Measurements from ENCODE around the gene MYD88.
"Not testable (repeated sequence)": the region's sequence is repeated elsewhere in the genome, so short reads cannot be mapped to it uniquely, and the experiment has no call there.

Gene MYD88

DNA sequence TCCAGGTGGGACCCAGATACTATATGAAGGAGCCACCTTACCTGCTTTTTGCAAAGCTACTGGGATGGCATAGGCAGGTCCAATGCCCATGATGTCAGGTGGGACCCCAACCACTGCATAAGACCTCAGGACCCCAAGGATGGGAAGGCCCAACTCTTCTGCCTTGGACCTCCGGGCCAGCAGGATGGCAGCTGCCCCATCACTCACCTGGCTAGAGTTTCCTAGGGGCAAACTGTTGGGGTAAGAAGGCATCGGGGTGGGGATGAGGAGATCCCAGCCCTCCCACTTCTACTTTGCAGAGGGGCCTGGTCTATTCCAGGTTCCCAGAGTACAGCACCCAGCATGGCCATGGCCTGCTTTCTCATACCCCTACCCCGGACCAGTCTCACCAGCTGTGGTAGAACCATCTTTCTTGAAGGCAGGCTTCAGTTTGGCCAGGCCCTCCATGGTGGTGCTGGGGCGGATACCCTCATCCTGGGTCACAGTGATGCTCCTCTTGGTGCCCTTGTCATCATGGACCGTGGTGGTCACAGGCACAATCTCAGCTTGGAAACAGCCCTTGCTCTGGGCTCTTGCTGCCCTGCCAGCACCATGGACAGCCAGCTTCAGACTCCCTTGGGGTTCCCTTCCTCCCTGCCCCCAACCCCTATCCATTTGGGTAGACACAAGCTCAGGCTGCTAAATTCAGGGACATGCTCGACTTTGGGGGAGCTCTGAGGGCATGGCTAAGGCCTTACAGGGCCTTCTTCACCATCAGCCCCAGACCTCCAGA is 12.2 kb upstream of the MYD88 start:
- no peak for DNase-seq (ENCODE audit: low read depth in 3 of 3)

DNA sequence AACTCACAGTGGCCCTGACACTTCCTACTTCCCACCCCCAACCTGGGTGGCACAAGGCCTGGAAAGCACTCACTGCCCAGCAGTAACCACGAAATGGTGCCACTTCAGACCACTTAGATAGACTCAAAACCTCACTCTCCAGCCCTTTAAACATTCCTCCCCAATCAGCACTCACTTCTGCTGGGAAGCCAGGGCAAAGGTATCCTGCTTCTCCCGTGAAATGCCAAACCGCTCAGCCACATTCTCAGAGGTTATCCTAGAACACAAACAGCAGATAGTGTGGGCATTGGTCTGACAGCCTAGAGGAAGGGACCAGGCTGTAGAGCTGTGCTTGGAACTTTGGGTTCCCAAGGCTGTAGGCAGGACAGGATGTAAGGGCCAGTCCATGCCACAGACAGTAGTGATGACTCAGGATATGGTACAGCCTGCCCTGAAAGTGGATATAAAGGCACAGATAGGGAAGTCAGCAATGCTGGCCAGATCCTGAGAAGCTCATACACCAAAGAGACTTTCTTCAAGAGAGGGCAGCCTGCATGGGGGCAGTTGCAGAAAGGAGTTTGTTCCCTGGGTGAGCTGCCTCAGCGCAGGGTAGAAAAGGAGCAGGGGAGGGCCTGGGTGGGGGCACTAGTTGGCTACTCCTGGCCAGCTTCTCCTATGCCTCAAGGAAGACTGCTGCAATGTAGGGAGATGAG is 10.7 kb upstream of the MYD88 start:
- no peak for DNase-seq (ENCODE audit: low read depth in 3 of 3)

DNA sequence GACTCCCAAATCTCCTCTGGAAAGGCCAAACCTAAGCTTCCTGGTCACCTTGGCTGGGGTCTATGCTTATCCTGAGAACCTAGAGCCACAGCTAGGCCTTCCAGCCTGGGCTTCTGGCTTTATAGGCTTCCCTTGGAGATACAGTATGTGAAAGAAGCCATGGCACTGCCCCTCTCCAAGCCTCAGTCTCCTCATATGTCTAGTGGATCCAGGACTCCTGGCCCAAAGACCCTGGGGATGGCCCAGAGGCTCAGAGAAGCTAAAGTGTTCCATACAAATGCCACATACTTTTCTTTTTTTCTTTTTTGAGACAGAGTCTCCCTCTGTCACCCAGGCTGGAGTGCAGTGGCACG is 10.2 kb upstream of the MYD88 start:
- no peak for DNase-seq (ENCODE audit: low read depth in 3 of 3)

DNA sequence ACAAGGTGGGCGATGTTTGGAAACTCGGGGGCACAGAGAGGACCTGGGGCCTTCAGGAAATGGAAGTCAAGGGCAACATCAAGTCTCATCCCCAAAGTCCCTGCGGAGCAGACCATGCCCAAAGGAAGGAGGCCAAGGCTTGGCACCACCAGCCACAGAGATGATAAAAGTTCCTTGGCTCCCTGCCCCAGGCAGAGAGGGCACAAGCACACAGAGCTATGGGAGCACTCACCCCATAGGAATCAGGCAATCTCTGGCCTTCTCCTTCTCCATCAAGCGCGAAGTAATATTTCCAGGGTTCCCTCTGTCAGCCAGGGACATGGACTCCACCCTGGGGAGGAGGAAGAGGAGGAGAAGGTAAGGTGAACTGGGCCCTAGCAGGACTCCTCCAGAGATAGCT is 9.4 kb upstream of the MYD88 start:
- DNase-seq (ENCODE audit: low read depth in 3 of 3), result no peak

DNA sequence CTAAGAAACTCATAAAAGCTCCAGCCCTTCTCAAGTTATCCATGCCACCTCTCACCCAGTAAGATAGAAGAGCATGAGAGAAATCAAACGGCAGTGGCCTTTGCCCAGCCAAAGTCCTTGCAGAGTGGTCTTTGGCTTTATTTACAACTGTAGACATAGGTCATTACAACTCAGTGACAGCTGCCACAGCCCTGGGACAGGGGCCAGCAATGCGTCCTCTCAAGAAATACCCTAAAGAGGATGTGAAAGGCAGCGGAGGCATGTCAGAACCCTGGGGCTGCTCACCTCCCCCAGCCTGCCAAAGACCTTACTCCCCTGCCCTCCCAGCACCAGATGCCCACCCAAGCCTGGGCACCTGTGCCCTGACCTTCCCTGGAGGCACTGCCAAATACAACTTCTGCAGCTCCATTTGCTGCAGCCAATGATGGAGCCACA is 7.8 kb upstream of the MYD88 start:
- DNase-seq (ENCODE audit: low read depth in 3 of 3), result no peak

DNA sequence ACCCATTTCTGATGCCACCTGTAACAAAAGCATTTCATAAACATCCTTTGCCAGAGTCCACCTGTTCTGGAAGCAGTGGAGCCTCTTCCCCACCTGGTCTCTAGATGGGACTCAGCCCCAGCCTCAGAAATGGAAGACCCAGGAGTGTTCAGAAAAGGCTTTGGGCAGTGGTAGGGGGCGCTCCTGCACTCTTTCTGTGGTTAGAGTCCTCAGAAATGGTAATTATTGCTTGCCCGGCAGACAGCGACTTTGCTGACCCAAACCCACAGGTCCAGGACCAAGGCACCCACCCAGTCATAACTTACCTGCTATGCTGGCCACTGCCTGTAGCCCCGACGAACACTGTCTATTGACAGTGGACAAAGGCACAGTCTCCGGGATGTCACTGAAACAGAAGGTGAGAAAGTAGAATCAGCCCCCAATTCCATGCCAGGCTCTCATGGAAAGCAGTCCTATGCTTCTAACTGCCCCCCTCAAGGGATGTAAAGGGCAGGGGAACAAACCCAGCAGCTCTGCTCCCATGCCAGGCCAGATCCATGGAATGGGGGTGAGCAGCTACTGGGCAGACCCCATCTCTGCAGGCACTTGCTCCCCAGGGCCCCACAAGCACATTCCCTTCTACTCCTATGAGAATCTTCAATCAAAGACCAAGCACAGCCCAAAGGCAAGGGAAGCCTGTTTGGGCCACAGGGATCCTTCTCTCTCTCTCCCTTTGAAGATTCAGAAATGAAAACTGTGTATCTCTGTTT is 6.7 kb upstream of the MYD88 start:
- DNase-seq (ENCODE audit: low read depth in 3 of 3), result no peak

DNA sequence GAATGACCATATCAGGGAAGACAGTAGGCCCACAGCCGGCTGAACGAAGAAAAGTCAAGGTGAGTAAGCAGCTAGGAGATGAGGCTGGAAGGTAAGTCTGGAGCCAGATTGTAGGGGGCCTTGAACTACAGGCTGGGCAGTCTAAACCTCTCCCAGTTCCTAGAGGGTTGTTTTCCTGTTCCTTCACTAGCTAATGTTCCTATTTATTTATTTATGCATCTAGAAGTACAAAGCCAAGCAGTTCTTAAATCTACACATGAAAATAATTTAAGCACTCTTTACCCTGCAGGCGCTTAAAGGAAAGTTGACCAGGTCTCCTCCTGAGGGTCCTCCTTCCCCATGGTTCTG is 5.3 kb upstream of the MYD88 start:
- DNase-seq (ENCODE audit: low read depth in 3 of 3), result no peak

DNA sequence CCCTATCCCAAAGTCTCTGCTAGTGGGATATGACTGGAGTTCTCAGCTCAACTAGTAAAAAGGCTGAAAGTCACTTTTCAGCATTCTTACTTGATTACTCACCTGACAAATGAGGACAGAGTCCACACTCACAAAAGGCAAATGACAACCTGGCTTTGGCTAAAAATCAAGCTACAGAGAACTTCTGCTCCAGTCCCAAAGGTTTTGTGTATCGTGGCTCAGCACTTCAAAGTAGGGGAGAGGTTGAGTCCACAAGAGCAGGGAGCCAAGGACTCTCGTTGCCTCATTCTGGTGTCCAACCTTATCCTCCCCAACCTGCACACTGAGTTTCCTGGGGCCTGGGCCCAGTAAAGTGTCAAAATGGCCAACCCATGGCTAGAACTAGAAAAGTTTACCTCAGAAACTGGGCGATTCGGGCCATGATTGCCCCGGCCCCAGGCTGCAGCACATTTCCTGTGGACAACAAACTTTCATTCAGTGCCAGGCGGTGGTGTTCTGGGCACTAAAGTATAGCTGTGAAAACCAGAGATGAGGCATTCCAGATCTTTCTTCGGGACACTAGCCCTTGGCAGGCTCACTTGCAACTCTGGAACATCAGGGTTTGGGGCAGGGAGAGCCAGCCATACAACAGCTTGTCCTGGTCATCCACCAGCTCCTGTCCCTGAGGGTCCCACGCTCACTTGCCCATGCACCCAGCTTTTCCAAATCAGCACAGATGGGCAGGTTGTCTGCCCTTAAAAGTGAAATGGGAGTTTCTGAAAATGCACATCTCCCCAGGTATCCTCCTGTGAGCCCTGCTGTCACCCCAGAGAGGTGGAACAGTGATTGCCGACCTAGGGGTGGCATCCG is 4.7 kb upstream of the MYD88 start:
- DNase-seq (ENCODE audit: low read depth in 3 of 3), result no peak

DNA sequence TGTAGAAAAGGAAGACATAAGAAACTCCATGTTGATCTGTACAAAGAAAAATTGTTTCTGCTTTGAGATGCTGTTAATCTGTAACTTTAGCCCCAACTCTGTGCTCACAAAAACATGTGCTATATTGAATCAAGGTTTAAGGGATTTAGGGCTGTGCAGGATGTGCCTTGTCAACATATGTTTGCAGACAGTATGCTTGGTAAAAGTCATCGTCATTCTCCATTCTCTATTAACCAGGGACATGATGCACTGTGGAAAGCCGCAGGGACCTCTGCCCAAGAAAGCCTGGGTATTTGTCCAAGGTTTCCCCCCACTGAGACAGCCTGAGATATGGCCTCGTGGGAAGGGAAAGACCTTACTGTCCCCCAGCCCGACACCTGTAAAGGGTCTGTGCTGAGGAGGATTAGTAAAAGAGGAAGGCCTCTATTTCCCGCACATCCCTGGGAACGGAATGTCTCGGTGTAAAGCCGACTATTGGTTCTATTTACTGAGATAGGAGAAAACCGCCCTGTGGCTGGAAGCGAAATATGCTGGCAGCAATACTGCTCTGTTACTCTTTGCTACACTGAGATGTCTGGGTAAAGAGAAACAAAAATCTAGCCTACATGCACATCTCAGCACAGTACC is 3.8 kb upstream of the MYD88 start:
- DNase-seq (ENCODE audit: low read depth in 3 of 3), result not testable (repeated sequence)

DNA sequence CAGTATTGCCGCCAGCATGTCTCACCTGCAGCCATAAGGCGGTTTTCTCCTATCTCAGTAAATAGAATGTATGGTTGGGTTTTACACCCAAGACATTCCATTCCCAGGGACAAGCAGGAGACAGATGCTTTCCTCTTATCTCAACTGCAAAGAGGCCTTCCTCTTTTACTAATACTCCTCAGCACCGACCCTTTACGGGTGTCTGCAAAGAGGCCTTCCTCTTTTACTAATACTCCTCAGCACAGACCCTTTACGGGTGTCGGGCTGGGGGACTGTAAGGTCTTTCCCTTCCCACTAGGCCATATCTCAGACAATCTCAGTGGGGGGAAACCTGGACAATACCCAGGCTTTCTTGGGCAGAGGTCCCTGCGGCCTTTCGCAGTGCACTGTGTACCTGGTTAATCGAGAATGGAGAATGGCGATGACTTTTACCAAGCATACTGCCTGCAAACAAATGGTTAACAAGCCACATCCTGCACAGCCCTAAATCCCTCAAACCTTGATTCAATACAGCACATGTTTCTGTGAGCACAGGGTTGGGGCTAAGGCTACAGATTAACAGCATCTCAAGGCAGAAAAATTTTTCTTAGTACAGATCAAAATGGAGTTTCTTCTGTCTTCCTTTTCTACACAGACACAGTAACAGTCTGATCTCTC is 2.7 kb upstream of the MYD88 start:
- DNase-seq (ENCODE audit: low read depth in 3 of 3), result not testable (repeated sequence)

DNA sequence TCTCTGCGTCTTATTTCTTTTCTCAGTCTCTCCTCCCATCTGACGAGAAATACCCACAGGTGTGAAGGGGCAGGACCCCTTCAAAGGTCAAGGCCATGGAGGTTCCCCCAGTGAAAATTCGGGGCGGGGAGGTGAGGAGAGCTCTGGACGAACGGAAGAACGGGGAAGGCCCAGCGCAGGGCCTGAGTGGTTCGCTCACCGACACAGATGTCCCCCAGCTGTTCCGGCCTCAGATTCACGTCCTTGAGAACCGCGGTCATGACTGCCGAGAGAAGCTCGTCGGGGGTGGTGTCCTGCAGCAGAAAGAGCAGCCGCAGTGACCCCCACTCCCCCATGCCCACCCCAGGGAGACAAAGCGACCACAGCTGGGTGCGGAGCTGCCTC is 2.1 kb upstream of the MYD88 start:
- no peak for DNase-seq (ENCODE audit: low read depth in 3 of 3)

DNA sequence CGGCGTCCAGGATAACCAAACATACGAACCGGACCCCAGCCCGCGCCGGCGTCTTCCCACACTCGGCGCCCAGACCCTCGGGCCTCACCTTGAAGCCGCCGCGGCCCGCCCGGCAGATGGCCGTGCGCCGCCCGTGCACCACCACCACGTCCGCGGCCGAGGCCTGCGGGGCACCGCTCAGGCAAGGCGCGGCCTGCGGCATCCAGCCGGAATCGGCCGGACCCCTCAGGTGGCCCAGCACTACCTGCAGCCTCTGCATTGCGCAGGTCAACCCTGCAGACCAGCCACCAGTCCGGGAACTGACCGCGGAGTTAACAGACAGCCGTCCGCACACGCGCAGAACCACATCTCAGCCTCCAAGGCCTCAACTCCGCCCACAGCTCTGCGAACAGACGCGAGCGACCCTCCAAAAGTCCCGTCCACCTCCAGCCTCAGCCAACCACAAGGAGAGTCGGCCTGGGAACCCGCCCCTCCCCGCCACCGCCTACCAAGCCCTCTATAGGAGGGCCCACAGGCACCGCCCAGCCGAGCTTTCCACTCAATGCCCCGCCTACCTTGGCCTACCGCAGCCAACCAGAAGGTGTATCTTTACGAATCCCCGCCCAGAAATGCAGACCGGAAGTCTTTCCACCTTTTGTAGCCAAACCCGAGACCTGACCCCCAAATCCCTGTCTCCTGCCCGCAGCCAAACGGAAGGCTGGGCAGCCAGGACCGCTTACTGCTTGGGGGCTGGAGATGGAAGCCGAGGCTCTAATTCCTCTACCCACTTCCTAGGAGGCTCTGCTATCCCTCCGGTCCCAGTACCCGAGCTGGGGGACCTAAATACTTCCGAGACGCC is 1.5 kb upstream of the MYD88 start, which contains the start of gene ACAA1:
Gene ACAA1, minus strand, starts transcription at position 351 of the 838 bp plus-strand sequence. Its CDS starts 92 bp downstream, at position 259.
- peak; percentile 96 to 99 (median 96) for DNase-seq (ENCODE audit: low read depth in 3 of 3)

DNA sequence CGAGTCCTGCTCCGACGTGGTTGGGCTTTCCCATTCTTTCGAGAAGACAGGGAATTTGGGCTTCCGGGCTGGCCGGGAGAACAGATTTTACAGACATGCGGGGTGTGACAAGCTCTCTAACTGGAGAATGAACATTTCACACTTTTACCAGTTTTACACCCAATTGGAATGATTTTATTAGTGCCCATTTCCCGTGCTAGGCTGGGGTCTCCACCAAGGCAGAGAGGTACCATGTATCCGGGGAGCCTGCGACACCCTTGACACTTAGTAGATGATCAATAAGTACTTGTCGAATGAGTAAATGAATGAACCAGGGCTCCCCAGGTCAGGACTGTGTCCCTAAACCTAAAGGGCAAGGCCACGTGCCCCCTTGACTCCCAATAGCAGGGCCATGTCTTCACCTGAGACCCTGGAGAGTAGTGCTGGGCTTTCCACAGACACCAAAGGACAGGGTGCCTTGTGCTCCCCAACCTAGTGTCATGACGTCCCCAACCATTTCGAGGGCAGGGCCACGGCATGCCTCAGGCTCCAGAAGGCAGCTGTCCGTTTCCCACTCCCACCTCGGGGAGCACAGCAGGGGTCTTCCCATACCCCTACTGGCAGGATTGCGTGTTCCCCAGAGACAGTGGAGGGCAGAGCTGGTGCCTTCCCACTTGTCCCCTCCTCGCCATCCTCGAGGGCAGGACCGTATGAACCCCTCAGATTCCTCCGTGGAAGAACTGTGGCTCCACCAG is 679 bp upstream of the MYD88 start:
- DNase-seq (ENCODE audit: low read depth in 3 of 3), result no peak

DNA sequence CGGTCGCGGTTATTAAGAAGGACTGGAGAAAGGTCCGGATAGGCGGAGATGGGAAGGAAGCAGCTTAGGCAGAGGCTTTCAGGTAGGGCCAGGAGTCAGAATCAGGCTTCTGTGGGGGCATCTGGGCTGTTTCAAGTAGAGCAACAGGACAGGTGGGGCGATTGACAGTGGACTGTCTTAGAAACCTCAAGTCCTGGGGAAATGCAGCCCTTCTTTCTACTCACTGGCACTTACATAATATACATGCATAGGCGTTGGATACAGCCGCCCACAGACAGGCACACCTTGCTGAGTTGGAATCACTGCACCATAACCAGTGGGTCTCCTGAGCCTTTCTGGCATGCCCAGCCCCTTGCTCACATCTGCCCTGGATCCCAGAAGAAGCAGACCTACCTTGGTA is 730 bp downstream of the MYD88 start:
- no peak for DNase-seq (ENCODE audit: low read depth in 3 of 3)

DNA sequence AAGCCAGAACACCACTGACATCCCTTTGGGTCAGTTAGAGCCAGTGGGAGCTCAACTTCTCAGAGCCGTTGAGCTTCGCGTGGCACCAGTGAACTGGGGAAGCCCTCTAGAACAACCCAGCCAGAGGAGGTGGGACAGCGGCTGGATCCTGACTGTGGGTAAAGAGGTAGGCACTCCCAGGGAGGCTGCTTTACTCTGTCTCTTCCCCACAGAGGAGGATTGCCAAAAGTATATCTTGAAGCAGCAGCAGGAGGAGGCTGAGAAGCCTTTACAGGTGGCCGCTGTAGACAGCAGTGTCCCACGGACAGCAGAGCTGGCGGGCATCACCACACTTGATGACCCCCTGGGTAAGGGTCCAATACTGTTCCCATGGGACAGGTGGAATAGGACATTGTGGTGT is 1.2 kb downstream of the MYD88 start:
- no peak for DNase-seq (ENCODE audit: low read depth in 3 of 3)

DNA sequence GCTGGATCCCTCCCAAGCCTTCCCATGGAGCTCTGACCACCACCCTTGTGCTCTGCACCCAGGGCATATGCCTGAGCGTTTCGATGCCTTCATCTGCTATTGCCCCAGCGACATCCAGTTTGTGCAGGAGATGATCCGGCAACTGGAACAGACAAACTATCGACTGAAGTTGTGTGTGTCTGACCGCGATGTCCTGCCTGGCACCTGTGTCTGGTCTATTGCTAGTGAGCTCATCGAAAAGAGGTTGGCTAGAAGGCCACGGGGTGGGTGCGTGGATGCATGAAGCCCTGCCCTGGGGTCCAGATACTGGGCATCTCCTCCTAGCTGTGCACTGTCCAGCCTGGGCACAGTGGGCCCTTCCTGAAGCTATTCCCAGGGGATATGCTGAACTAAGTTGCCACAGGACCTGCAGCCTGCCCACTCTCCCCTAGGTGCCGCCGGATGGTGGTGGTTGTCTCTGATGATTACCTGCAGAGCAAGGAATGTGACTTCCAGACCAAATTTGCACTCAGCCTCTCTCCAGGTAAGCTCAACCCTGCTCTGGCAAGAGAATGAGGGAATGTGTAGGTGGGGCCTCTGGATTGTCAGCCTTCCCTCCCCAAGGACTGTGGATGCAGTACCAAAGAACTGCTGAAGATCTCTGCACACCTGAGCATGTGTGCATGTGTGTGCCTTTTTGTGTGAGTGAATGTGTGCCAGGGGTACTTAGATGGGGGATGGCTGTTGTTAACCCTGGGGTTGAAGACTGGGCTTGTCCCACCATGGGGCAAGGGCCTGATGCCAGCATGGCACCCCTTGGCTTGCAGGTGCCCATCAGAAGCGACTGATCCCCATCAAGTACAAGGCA is 2.1 kb downstream of the MYD88 start:
- no peak for DNase-seq (ENCODE audit: low read depth in 3 of 3)

DNA sequence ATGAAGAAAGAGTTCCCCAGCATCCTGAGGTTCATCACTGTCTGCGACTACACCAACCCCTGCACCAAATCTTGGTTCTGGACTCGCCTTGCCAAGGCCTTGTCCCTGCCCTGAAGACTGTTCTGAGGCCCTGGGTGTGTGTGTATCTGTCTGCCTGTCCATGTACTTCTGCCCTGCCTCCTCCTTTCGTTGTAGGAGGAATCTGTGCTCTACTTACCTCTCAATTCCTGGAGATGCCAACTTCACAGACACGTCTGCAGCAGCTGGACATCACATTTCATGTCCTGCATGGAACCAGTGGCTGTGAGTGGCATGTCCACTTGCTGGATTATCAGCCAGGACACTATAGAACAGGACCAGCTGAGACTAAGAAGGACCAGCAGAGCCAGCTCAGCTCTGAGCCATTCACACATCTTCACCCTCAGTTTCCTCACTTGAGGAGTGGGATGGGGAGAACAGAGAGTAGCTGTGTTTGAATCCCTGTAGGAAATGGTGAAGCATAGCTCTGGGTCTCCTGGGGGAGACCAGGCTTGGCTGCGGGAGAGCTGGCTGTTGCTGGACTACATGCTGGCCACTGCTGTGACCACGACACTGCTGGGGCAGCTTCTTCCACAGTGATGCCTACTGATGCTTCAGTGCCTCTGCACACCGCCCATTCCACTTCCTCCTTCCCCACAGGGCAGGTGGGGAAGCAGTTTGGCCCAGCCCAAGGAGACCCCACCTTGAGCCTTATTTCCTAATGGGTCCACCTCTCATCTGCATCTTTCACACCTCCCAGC is 2.9 kb downstream of the MYD88 start:
- no peak for DNase-seq (ENCODE audit: low read depth in 3 of 3)

DNA sequence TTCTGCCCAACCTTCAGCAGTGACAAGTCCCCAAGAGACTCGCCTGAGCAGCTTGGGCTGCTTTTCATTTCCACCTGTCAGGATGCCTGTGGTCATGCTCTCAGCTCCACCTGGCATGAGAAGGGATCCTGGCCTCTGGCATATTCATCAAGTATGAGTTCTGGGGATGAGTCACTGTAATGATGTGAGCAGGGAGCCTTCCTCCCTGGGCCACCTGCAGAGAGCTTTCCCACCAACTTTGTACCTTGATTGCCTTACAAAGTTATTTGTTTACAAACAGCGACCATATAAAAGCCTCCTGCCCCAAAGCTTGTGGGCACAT is 3.5 kb downstream of the MYD88 start:
- no peak for DNase-seq (ENCODE audit: low read depth in 3 of 3)

Measured in stimulated activated CD4-positive, alpha-beta T cell treated with anti-CD3 and anti-CD28 coated beads, TNF-alpha, amount 100 ng/mL, for 24 hours (primary cell).